Smooth muscle cell (in vitro differentiated cells): ENCODE data around the gene OGFR. TPM values are rescaled to one million over a fixed set of nuclear protein-coding genes. Genes with fewer than 3 reads are reported as not detected.

Source experiments
- DNase-seq: peaks from one replicate; lab custom pipeline; 2025; ENCODE audit not compliant: unreplicated experiment; lab: John Stamatoyannopoulos, UW
- H2AFZ ChIP-seq: fragments of 200-600 bp; sonication (generic); 2 replicates; pipeline ENCODE4 v1.6.0; 2016; ENCODE audit warnings: antibody characterized with exemption, low read depth, mild to moderate bottlenecking
- H3F3A ChIP-seq: fragments of 200-600 bp; sonication (generic); 2 replicates; pipeline ENCODE4 v1.6.0; 2017; ENCODE audit warnings: antibody characterized with exemption, low read depth
- H3K27ac ChIP-seq: fragments of 200-600 bp; sonication (generic); 2 replicates; pipeline ENCODE4 v1.5.1; 2016; ENCODE audit warnings: low read depth, mild to moderate bottlenecking
- H3K27me3 ChIP-seq: fragments of 200-600 bp; sonication (generic); 2 replicates; pipeline ENCODE4 v1.6.1; 2016; ENCODE audit warnings: low read depth, mild to moderate bottlenecking
- H3K36me3 ChIP-seq: fragments of 200-600 bp; sonication (generic); 2 replicates; pipeline ENCODE4 v1.5.1; 2016; ENCODE audit warnings: low read depth
- H3K4me1 ChIP-seq: fragments of 200-600 bp; sonication (generic); 2 replicates; pipeline ENCODE4 v1.5.1; 2016; ENCODE audit warnings: low read depth
- H3K4me2 ChIP-seq: fragments of 200-600 bp; sonication (generic); 2 replicates; pipeline ENCODE4 v1.6.0; 2016; ENCODE audit warnings: mild to moderate bottlenecking
- H3K4me3 ChIP-seq: fragments of 200-600 bp; sonication (generic); 2 replicates; pipeline ENCODE4 v1.5.1; 2016; ENCODE audit warnings: mild to moderate bottlenecking
- H3K79me2 ChIP-seq: fragments of 200-600 bp; sonication (generic); 2 replicates; pipeline ENCODE4 v1.6.0; 2016; ENCODE audit warnings: low read depth, mild to moderate bottlenecking
- H3K9ac ChIP-seq: fragments of 200-600 bp; sonication (generic); 2 replicates; pipeline ENCODE4 v1.6.0; 2016; ENCODE audit warnings: low read depth
- H3K9me3 ChIP-seq: fragments of 200-600 bp; sonication (generic); replicated peaks from 2 replicates; pipeline ENCODE4 v1.5.1; 2016; ENCODE audit warnings: low read depth
- H4K20me1 ChIP-seq: fragments of 200-600 bp; sonication (generic); 2 replicates; pipeline ENCODE4 v1.6.0; 2016; ENCODE audit warnings: low read depth
- WGBS: methylation state at CpG from one replicate; pipeline ENCODE4 v1.1.7; 2016; ENCODE audit warnings: low lambda C conversion rate; 5-methylcytosine and 5-hydroxymethylcytosine counted together
- polyA plus RNA-seq: library from polyadenylated mRNA; unstranded; fragments of >200 nt; fragmentation: Nextera tagmentation; extraction: Ambion mirVana; gene quantifications from 2 replicates; pipeline ENCODE4 v1.2.1, GENCODE V29; 2016
- total RNA-seq: library from RNA; depleted of rRNA; stranded (reverse); fragments of >200 nt; gene quantifications from 2 replicates; pipeline ENCODE4 v1.2.3, GENCODE V29; 2014
- TF ChIP-seq, protein P1 (sequence below): fragments of 200-600 bp; sonication (generic); IDR thresholded peaks from 2 replicates; pipeline ENCODE4 v1.5.1; 2017; ENCODE audit warnings: borderline replicate concordance, mild to moderate bottlenecking, antibody characterized with exemption; ENCODE audit not compliant: insufficient read depth, poor library complexity, severe bottlenecking

OGFR gene
- total and polyA plus RNA-seq, 2 experiments from 2014 or later = 24.4 to 53.2 TPM

- TF ChIP-seq, protein P1, sequence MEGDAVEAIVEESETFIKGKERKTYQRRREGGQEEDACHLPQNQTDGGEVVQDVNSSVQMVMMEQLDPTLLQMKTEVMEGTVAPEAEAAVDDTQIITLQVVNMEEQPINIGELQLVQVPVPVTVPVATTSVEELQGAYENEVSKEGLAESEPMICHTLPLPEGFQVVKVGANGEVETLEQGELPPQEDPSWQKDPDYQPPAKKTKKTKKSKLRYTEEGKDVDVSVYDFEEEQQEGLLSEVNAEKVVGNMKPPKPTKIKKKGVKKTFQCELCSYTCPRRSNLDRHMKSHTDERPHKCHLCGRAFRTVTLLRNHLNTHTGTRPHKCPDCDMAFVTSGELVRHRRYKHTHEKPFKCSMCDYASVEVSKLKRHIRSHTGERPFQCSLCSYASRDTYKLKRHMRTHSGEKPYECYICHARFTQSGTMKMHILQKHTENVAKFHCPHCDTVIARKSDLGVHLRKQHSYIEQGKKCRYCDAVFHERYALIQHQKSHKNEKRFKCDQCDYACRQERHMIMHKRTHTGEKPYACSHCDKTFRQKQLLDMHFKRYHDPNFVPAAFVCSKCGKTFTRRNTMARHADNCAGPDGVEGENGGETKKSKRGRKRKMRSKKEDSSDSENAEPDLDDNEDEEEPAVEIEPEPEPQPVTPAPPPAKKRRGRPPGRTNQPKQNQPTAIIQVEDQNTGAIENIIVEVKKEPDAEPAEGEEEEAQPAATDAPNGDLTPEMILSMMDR = no peak
- Histone ChIP-seq H3K9me3 (no peaks in the 10 kb centered on the region), H3K27me3 (no peaks in the 10 kb centered on the region), H3K27ac (no peak overlapping the region), H3F3A (peaks cover 13% of the 10 kb centered on the region), H3K4me3 (no peak overlapping the region), H3K79me2 (no peaks in the 10 kb centered on the region), H4K20me1 (no peaks in the 10 kb centered on the region), H3K4me2 (no peak overlapping the region), H2AFZ (no peak overlapping the region), H3K9ac (no peak overlapping the region), H3K36me3 (no peaks in the 10 kb centered on the region), H3K4me1 (peaks cover 27% of the 10 kb centered on the region)
- no peak for DNase-seq
- 93% methylated on average over 19 of the region's 19 CpGs for WGBS
These were observed 16.5 kb downstream of the OGFR start for GRCh38 chr20:62820962-62821725.

DNA sequence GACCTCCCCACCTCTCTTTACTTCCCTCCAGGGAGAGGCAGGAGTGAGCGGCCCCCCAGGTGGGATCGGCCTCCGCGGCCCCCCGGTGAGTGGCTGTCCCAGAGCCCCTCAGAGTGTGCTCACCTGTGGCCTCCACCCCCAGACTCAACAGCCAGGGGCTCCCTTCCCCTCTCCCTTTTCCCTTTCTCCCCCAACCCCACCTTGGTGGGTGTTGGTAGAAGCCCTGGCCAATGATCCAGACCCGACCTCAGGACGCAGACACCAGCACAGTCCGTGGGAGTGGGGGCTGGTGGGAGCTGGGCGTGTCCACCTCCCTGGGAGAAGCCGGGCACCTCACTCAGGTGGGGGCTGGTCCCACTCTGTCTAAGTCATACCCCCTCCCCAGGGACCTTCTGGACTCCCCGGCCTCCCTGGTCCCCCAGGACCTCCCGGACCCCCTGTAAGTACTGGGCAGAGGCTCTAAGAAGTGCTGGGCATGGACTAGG lies 17.1 kb downstream of the OGFR start:
- DNase-seq = no peak
- TF ChIP-seq, protein P1 = no peak
- H3K79me2 ChIP-seq = no peaks in the 10 kb centered on the region
- 94% methylated on average over 10 of the region's 12 CpGs for WGBS
- H3K36me3 ChIP-seq = no peaks in the 10 kb centered on the region
- no peak overlapping the region for H3K27ac ChIP-seq
- H2AFZ ChIP-seq = no peak overlapping the region
- H3K4me2 ChIP-seq = no peak overlapping the region
- H4K20me1 ChIP-seq = no peaks in the 10 kb centered on the region
- H3K9me3 ChIP-seq = no peaks in the 10 kb centered on the region
- H3K4me3 ChIP-seq = no peak overlapping the region
- peaks cover 13% of the 10 kb centered on the region for H3F3A ChIP-seq
- H3K27me3 ChIP-seq = no peaks in the 10 kb centered on the region
- H3K9ac ChIP-seq = no peak overlapping the region
- H3K4me1 ChIP-seq = peaks cover 22% of the 10 kb centered on the region

GRCh38 chr20:62822239-62822787 lies 17.7 kb downstream of the OGFR start:
- TF ChIP-seq, protein P1 = no peak

More at GRCh38 chr20:62822239-62822787, 17.7 kb downstream of the OGFR start:
- H3K4me3 ChIP-seq = no peak overlapping the region
- no peak overlapping the region for H3K9ac ChIP-seq
- peaks cover 22% of the 10 kb centered on the region for H3K4me1 ChIP-seq
- no peaks in the 10 kb centered on the region for H4K20me1 ChIP-seq
- no peaks in the 10 kb centered on the region for H3K36me3 ChIP-seq
- no peaks in the 10 kb centered on the region for H3K9me3 ChIP-seq
- 80% methylated on average over 5 of the region's 7 CpGs for whole genome bisulfite sequencing
- H3K27me3 ChIP-seq = no peaks in the 10 kb centered on the region
- no peak for DNase-seq
- H2AFZ ChIP-seq = no peak overlapping the region
- H3K79me2 ChIP-seq = no peaks in the 10 kb centered on the region
- H3F3A ChIP-seq = peaks cover 13% of the 10 kb centered on the region
- H3K27ac ChIP-seq = no peak overlapping the region
- no peak overlapping the region for H3K4me2 ChIP-seq
